Loucy (cell line): ENCODE results near the gene IGLL1.

Experiments used
- H2AFZ ChIP-seq: fragments of 200-600 bp; sonication (generic); 2 replicates; pipeline ENCODE4 v1.6.0; 2016; ENCODE audit warnings: antibody characterized with exemption, mild to moderate bottlenecking, low read length, moderate library complexity
- H3F3A ChIP-seq: fragments of 200-600 bp; 2 replicates; pipeline ENCODE4 v1.6.0; 2016; ENCODE audit warnings: antibody characterized with exemption, low read depth, mild to moderate bottlenecking
- H3K27me3 ChIP-seq: fragments of 200-600 bp; sonication (generic); 2 replicates; pipeline ENCODE4 v1.6.1; 2014; ENCODE audit warnings: low read length, mild to moderate bottlenecking; ENCODE audit not compliant: insufficient read depth, poor library complexity, severe bottlenecking
- H3K36me3 ChIP-seq: fragments of 200-600 bp; sonication (generic); 2 replicates; pipeline ENCODE4 v1.6.1; 2016; ENCODE audit warnings: low read length; ENCODE audit not compliant: insufficient read depth
- H3K4me1 ChIP-seq: fragments of 200-600 bp; sonication (generic); 2 replicates; pipeline ENCODE4 v1.5.1; 2014; ENCODE audit warnings: low read length, mild to moderate bottlenecking; ENCODE audit not compliant: insufficient read depth, poor library complexity, severe bottlenecking
- H3K4me2 ChIP-seq: fragments of 200-600 bp; sonication (generic); 2 replicates; pipeline ENCODE4 v1.6.0; 2014; ENCODE audit warnings: antibody characterized with exemption, low read length, low read depth, mild to moderate bottlenecking; ENCODE audit not compliant: poor library complexity, severe bottlenecking
- H3K4me3 ChIP-seq: fragments of 200-600 bp; sonication (generic); 2 replicates; pipeline ENCODE4 v1.5.1; 2014; ENCODE audit warnings: low read length, mild to moderate bottlenecking, mixed read lengths; ENCODE audit not compliant: poor library complexity, severe bottlenecking
- H3K79me2 ChIP-seq: fragments of 200-600 bp; sonication (generic); 2 replicates; pipeline ENCODE4 v1.6.1; 2014; ENCODE audit warnings: low read length; ENCODE audit not compliant: insufficient read depth
- H3K9ac ChIP-seq: fragments of 200-600 bp; sonication (generic); 2 replicates; pipeline ENCODE4 v1.6.0; 2014; ENCODE audit warnings: mild to moderate bottlenecking, low read depth, low read length, moderate library complexity; ENCODE audit not compliant: poor library complexity, severe bottlenecking
- H3K9me2 ChIP-seq: fragments of 200-600 bp; sonication (generic); replicated peaks from 2 replicates; pipeline ENCODE4 v1.6.1; 2016; ENCODE audit warnings: low read depth, low read length, mixed read lengths
- H3K9me3 ChIP-seq: fragments of 200-600 bp; sonication (generic); 2 replicates; pipeline ENCODE4 v1.6.1; 2014; ENCODE audit warnings: mild to moderate bottlenecking, antibody characterized with exemption, low read length, low read depth; ENCODE audit not compliant: insufficient read depth
- H4K20me1 ChIP-seq: fragments of 200-600 bp; sonication (generic); 2 replicates; pipeline ENCODE4 v1.6.0; 2014; ENCODE audit warnings: antibody characterized with exemption, low read length, mild to moderate bottlenecking; ENCODE audit not compliant: insufficient read depth, poor library complexity, severe bottlenecking
- CTCF ChIP-seq: fragments of 200-600 bp; sonication (generic); conservative IDR thresholded peaks from 2 replicates; pipeline ENCODE4 v1.5.1; 2014; ENCODE audit warnings: mild to moderate bottlenecking, antibody characterized with exemption, low read length
- EZH2phosphoT487 ChIP-seq: fragments of 200-600 bp; IDR thresholded peaks from 2 replicates; pipeline ENCODE4 v1.6.1; 2018; ENCODE audit warnings: antibody characterized with exemption, mild to moderate bottlenecking, moderate library complexity, borderline replicate concordance

The IGLL1 gene

GRCh38 chr22:23591201-23591791 is 11.2 kb upstream of the IGLL1 start:
- Histone ChIP-seq H3K4me2 (peak overlapping the region; percentile 39), H3K27me3 (no peaks in the 10 kb centered on the region), H3K9me3 (no peaks in the 10 kb centered on the region), H2AFZ (no peak overlapping the region), H3K9me2 (no peaks in the 10 kb centered on the region), H3K4me1 (peaks cover 39% of the 10 kb centered on the region), H3K9ac (peak overlapping the region; percentile 48), H3F3A (no peaks in the 10 kb centered on the region), H4K20me1 (no peaks in the 10 kb centered on the region), H3K36me3 (no peaks in the 10 kb centered on the region), H3K79me2 (peaks cover 35% of the 10 kb centered on the region), H3K4me3 (no peak overlapping the region)
- peak; percentile 99 for TF ChIP-seq CTCF
- no peak for TF ChIP-seq EZH2phosphoT487

- peak overlapping the region; percentile 99 for H3K9ac ChIP-seq
- H3K9me3 ChIP-seq = no peaks in the 10 kb centered on the region
- H3K79me2 ChIP-seq = peaks cover 87% of the 10 kb centered on the region
- H3K27me3 ChIP-seq = peaks cover 12% of the 10 kb centered on the region
- H3K4me3 ChIP-seq = peak overlapping the region; percentile 85
- no peak overlapping the region for H2AFZ ChIP-seq
- H3F3A ChIP-seq = peaks cover 34% of the 10 kb centered on the region
- H3K4me1 ChIP-seq = peaks cover 73% of the 10 kb centered on the region
- no peaks in the 10 kb centered on the region for H4K20me1 ChIP-seq
- H3K4me2 ChIP-seq = peak overlapping the region; percentile 99
- peaks cover 4% of the 10 kb centered on the region; the same call in 1 of the 2 replicates for H3K36me3 ChIP-seq
- TF ChIP-seq EZH2phosphoT487 (no peak), CTCF (no peak)
- H3K9me2 ChIP-seq = no peaks in the 10 kb centered on the region
These were observed 3.7 kb upstream of the IGLL1 start for GRCh38 chr22:23583836-23584235.

GRCh38 chr22:23583153-23583552 is 3.1 kb upstream of the IGLL1 start:
- no peaks in the 10 kb centered on the region for H3K9me3 ChIP-seq
- peak overlapping the region; percentile 85 for H3K4me3 ChIP-seq
- no peaks in the 10 kb centered on the region for H4K20me1 ChIP-seq
- H3K36me3 ChIP-seq = peaks cover 11% of the 10 kb centered on the region; the same call in 1 of the 2 replicates
- H3K9ac ChIP-seq = peak overlapping the region; percentile 99
- H3K4me2 ChIP-seq = peak overlapping the region; percentile 99
- H3F3A ChIP-seq = peaks cover 34% of the 10 kb centered on the region
- H3K9me2 ChIP-seq = no peaks in the 10 kb centered on the region
- H3K79me2 ChIP-seq = peaks cover 87% of the 10 kb centered on the region
- no peak for TF ChIP-seq EZH2phosphoT487
- no peak for TF ChIP-seq CTCF
- H2AFZ ChIP-seq = no peak overlapping the region
- peaks cover 19% of the 10 kb centered on the region for H3K27me3 ChIP-seq
- H3K4me1 ChIP-seq = peaks cover 66% of the 10 kb centered on the region
